Panc1 (cell line): Measurements from ENCODE around the gene OTUD7B.

Experiments
- POLR2AphosphoS5 ChIP-seq: IDR thresholded peaks from 2 replicates; pipeline ENCODE4 v1.6.1; 2012; ENCODE audit warnings: mild to moderate bottlenecking, low read depth, low read length, moderate library complexity
- SIN3A ChIP-seq: IDR thresholded peaks from 2 replicates; pipeline ENCODE4 v1.6.1; 2012; ENCODE audit warnings: low read depth, mild to moderate bottlenecking, low read length, moderate library complexity, borderline replicate concordance; ENCODE audit not compliant: insufficient read depth
- TCF7L2 ChIP-seq: IDR thresholded peaks from 2 replicates; pipeline ENCODE4 v1.6.1; 2011; ENCODE audit warnings: mild to moderate bottlenecking, low read depth, low read length, inconsistent platforms
- TF ChIP-seq, protein P1 (sequence below): fragments of 450-650 bp; IDR thresholded peaks from 2 replicates; pipeline ENCODE4 v1.5.1; 2017; ENCODE audit warnings: mild to moderate bottlenecking
- TF ChIP-seq, protein P2 (sequence below), 2 experiments: IDR thresholded peaks; 2 replicates each; pipeline ENCODE4 v1.6.1; 2011 to 2012; ENCODE audit warnings: low read depth in 2 of 2, control low read depth in 1 of 2, low read length in 1 of 2, mild to moderate bottlenecking in 1 of 2, moderate library complexity in 1 of 2; ENCODE audit not compliant: insufficient read depth in 1 of 2

DNA sequence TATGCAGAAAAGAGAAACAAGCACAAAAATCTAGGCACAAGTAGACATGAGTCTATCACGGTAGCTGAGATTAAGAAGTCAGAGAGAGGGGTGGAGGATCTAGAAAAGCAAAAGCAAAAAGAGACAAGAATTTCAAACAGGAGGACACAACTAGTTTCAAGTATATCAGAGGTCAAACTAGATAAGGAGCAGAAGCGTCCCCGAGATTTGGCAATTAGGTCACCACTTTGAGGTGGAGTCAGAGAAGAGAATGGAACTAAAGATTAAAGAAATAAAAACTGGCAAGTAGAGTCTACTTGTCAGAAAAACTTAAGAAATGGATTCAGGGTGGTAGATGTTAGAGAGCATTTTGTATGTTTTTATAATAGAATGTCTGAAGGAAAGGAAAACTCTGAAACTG, 85.2 kb downstream of the OTUD7B start:
- TF ChIP-seq POLR2AphosphoS5 = no peak
- TF ChIP-seq, protein P1, sequence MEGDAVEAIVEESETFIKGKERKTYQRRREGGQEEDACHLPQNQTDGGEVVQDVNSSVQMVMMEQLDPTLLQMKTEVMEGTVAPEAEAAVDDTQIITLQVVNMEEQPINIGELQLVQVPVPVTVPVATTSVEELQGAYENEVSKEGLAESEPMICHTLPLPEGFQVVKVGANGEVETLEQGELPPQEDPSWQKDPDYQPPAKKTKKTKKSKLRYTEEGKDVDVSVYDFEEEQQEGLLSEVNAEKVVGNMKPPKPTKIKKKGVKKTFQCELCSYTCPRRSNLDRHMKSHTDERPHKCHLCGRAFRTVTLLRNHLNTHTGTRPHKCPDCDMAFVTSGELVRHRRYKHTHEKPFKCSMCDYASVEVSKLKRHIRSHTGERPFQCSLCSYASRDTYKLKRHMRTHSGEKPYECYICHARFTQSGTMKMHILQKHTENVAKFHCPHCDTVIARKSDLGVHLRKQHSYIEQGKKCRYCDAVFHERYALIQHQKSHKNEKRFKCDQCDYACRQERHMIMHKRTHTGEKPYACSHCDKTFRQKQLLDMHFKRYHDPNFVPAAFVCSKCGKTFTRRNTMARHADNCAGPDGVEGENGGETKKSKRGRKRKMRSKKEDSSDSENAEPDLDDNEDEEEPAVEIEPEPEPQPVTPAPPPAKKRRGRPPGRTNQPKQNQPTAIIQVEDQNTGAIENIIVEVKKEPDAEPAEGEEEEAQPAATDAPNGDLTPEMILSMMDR = no peak
- no peak for TF ChIP-seq TCF7L2
- TF ChIP-seq, protein P2, sequence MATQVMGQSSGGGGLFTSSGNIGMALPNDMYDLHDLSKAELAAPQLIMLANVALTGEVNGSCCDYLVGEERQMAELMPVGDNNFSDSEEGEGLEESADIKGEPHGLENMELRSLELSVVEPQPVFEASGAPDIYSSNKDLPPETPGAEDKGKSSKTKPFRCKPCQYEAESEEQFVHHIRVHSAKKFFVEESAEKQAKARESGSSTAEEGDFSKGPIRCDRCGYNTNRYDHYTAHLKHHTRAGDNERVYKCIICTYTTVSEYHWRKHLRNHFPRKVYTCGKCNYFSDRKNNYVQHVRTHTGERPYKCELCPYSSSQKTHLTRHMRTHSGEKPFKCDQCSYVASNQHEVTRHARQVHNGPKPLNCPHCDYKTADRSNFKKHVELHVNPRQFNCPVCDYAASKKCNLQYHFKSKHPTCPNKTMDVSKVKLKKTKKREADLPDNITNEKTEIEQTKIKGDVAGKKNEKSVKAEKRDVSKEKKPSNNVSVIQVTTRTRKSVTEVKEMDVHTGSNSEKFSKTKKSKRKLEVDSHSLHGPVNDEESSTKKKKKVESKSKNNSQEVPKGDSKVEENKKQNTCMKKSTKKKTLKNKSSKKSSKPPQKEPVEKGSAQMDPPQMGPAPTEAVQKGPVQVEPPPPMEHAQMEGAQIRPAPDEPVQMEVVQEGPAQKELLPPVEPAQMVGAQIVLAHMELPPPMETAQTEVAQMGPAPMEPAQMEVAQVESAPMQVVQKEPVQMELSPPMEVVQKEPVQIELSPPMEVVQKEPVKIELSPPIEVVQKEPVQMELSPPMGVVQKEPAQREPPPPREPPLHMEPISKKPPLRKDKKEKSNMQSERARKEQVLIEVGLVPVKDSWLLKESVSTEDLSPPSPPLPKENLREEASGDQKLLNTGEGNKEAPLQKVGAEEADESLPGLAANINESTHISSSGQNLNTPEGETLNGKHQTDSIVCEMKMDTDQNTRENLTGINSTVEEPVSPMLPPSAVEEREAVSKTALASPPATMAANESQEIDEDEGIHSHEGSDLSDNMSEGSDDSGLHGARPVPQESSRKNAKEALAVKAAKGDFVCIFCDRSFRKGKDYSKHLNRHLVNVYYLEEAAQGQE (IDR thresholded peaks at IDR 0.05; ENCODE audit: insufficient read depth in 1 of 2, low read depth in 2 of 2, low read length in 1 of 2) = no peak
- TF ChIP-seq SIN3A = no peak
